Measurements from ENCODE around the gene CANX. TPM values are rescaled to one million over a fixed set of nuclear protein-coding genes. Genes with fewer than 3 reads are reported as not detected.
"Not testable (repeated sequence)": the region's sequence is repeated elsewhere in the genome, so short reads cannot be mapped to it uniquely, and the experiment has no call there.

CANX gene, protein sequence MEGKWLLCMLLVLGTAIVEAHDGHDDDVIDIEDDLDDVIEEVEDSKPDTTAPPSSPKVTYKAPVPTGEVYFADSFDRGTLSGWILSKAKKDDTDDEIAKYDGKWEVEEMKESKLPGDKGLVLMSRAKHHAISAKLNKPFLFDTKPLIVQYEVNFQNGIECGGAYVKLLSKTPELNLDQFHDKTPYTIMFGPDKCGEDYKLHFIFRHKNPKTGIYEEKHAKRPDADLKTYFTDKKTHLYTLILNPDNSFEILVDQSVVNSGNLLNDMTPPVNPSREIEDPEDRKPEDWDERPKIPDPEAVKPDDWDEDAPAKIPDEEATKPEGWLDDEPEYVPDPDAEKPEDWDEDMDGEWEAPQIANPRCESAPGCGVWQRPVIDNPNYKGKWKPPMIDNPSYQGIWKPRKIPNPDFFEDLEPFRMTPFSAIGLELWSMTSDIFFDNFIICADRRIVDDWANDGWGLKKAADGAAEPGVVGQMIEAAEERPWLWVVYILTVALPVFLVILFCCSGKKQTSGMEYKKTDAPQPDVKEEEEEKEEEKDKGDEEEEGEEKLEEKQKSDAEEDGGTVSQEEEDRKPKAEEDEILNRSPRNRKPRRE
- total RNA-seq (2014; rRNA removed; shearing (Covaris generic)) (164 and 256 TPM in 2 replicates), total RNA-seq (2022) (412 and 451 TPM in 2 replicates), Bru-seq, nascent RNA (percentile 93 among the genes with signal in this experiment), BruChase-seq, experiment 1, labeled RNA remaining after a 6-hour chase (percentile 99 among the genes with signal in this experiment), BruChase-seq, experiment 2, labeled RNA remaining after a 2-hour chase (percentile 98 among the genes with signal in this experiment)
- long read RNA-seq, full-length matches to known transcripts = 546 of 676 reads
- long read RNA-seq, partial matches to known transcripts = 106 of 676 reads
- long read RNA-seq, other reads (novel, unspliced or antisense) = 24 of 676 reads

DNA sequence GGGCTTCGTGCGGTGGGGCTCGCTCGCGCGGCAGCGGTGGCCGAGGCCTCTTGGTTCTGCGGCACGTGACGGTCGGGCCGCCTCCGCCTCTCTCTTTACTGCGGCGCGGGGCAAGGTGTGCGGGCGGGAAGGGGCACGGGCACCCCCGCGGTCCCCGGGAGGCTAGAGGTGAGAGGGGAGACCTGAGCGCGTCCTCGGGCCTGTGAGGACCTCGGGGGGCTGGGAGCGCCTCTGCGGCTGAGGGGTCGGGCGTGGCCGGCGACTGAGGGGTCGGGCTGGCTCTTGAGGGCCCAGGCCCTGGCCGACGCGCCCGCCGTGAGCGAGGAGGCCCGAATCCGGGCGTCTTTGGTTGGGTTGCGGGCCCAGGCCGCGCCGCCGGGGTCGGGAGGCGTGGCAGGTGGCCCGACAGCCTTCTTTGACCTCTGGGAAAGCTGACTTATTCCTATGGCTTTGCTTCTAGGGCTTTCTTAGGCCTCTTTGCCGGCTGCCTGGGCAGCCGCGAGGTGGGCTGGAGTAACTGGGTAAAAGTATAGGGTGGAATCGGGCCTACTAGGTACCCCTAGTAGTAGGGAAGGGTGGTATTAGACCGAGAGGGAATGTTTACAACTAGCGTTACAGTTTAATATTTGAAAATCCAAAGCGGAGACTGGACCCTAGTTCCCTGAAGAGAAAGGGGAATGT is at the start of gene CANX:
CANX (plus strand) TSS at position 33 of the 681 bp plus-strand sequence. CDS start 6,715 bp downstream, outside the sequence.
- BruUV-seq (replicated peaks) = no TSS peak
- intact Hi-C loops (cut with micrococcal nuclease; ENCODE audit: unreplicated experiment) = loop anchor here (1.0 kb wide), 2 partner anchors 21 to 33 kb away; partner anchors contain the start of gene MAML1

DNA sequence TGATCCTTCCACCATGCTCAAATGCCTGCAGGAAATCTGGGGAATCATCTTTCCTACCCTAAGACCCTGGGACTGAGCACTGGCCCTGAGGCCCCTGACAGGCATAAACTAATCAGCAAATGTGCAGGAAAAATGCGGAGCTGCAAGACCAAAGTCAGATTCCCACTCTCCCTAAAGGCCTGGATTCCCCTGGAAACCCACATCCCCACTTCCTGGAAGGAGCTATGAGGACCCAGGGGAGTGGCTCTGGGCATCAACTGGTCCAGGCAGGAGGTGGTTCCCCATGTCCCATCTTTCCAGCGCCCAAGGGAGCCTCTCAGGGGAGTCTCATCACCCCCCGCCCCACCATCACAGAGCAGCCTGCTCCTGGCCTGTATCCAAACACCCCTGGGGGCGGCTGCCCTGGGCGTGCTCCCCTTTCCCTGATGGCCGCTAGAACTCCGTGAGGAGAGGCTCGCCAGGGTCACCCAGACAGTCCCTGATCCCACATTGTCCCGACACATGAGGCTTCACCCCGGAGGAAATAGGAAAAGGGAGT is 49.5 kb upstream of the CANX start:
- not testable (repeated sequence) for BruUV-seq (replicated peaks)

More for the DNA sequence above, at the start of gene CANX:
- peaks cover 24% of the 10 kb centered on the region for H3K4me1 ChIP-seq (ENCODE audit: insufficient read depth, low read length, poor library complexity, severe bottlenecking)
- DNase-seq (ENCODE audit: low spot score) = no peak
- peak within 1 kb of the TSS; percentile 96 for H3K4me2 ChIP-seq (ENCODE audit: low read length)
- peak within 1 kb of the TSS; percentile 78 for H3K27ac ChIP-seq (ENCODE audit: low read depth, low read length, poor library complexity, severe bottlenecking)
- H3K79me2 ChIP-seq (ENCODE audit: insufficient read depth, low read depth, low read length) = peaks cover 53% of the 10 kb centered on the region
- H3K36me3 ChIP-seq (ENCODE audit: insufficient read depth, low read length) = peaks cover 49% of the 10 kb centered on the region
- H3K9me3 ChIP-seq (ENCODE audit: low read length) = peaks cover 4% of the 10 kb centered on the region; the same call in 1 of the 2 replicates
- CTCF ChIA-PET (ENCODE audit: unreplicated experiment) = no interaction called here
- no peaks in the 10 kb centered on the region for H3K9me2 ChIP-seq (ENCODE audit: insufficient read depth, low read length)
- H3K4me3 ChIP-seq (ENCODE audit: low read depth, low read length, poor library complexity, severe bottlenecking) = peak within 1 kb of the TSS; percentile 82
- TF ChIP-seq, protein P1, sequence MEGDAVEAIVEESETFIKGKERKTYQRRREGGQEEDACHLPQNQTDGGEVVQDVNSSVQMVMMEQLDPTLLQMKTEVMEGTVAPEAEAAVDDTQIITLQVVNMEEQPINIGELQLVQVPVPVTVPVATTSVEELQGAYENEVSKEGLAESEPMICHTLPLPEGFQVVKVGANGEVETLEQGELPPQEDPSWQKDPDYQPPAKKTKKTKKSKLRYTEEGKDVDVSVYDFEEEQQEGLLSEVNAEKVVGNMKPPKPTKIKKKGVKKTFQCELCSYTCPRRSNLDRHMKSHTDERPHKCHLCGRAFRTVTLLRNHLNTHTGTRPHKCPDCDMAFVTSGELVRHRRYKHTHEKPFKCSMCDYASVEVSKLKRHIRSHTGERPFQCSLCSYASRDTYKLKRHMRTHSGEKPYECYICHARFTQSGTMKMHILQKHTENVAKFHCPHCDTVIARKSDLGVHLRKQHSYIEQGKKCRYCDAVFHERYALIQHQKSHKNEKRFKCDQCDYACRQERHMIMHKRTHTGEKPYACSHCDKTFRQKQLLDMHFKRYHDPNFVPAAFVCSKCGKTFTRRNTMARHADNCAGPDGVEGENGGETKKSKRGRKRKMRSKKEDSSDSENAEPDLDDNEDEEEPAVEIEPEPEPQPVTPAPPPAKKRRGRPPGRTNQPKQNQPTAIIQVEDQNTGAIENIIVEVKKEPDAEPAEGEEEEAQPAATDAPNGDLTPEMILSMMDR (conservative IDR thresholded peaks at IDR 0.05; ENCODE audit: low read length) = no peak
- TF ChIP-seq EZH2phosphoT487 (IDR thresholded peaks at IDR 0.05; ENCODE audit: borderline replicate concordance, low read depth, low read length) = no peak
- H2AFZ ChIP-seq (ENCODE audit: low read length) = peak within 1 kb of the TSS; percentile 82
- H4K20me1 ChIP-seq (ENCODE audit: insufficient read depth, low read length) = peaks cover 8% of the 10 kb centered on the region; the same call in 1 of the 2 replicates
- POLR2A ChIA-PET = interaction anchor here (0.7 to 1.5 kb wide), 2 partner anchors 14 to 22 kb away, joined by 3 to 6 read pairs; no protein-coding TSS in a partner anchor

DNA sequence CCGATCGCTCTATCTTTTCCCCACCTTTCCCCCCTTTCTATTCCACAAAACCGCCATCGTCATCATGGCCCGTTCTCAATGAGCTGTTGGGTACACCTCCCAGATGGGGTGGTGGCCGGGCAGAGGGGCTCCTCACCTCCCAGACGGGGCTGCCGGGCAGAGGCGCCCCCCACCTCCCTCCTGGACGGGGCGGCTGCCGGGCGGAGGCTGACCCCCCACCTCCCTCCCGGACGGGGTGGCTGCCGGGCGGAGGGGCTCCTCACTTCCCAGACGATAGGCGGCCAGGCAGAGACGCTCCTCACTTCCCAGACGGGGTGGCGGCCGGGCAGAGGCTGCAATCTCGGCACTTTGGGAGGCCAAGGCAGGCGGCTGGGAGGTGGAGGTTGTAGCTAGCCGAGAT is 48.5 kb upstream of the CANX start:
- H3K4me2 ChIP-seq (ENCODE audit: low read length); BruUV-seq (replicated peaks); H3K79me2 ChIP-seq (ENCODE audit: insufficient read depth, low read depth, low read length); H3K4me3 ChIP-seq (ENCODE audit: low read depth, low read length, poor library complexity, severe bottlenecking); H3K9me2 ChIP-seq (ENCODE audit: insufficient read depth, low read length); H4K20me1 ChIP-seq (ENCODE audit: insufficient read depth, low read length); H3K36me3 ChIP-seq (ENCODE audit: insufficient read depth, low read length); DNase-seq (ENCODE audit: low spot score); H3K4me1 ChIP-seq (ENCODE audit: insufficient read depth, low read length, poor library complexity, severe bottlenecking); H3K9me3 ChIP-seq (ENCODE audit: low read length); intact Hi-C loops (cut with micrococcal nuclease; ENCODE audit: unreplicated experiment); H3K27ac ChIP-seq (ENCODE audit: low read depth, low read length, poor library complexity, severe bottlenecking); H2AFZ ChIP-seq (ENCODE audit: low read length): not testable (repeated sequence)
- ChIA-PET CTCF (ENCODE audit: unreplicated experiment) (interaction anchor here (0.6 kb wide), 1 partner anchor 27 kb away, joined by 3 read pairs; the partner anchor contains the start of gene HNRNPH1), POLR2A (interaction anchor here (0.7 kb wide), 1 partner anchor 67 kb away, joined by 4 read pairs; no protein-coding TSS in a partner anchor)

More for the DNA sequence above, 49.5 kb upstream of the CANX start:
- H3K4me1 ChIP-seq (ENCODE audit: insufficient read depth, low read length, poor library complexity, severe bottlenecking); intact Hi-C loops (cut with micrococcal nuclease; ENCODE audit: unreplicated experiment); H2AFZ ChIP-seq (ENCODE audit: low read length); H3K36me3 ChIP-seq (ENCODE audit: insufficient read depth, low read length); H3K4me2 ChIP-seq (ENCODE audit: low read length); H3K9me3 ChIP-seq (ENCODE audit: low read length); H4K20me1 ChIP-seq (ENCODE audit: insufficient read depth, low read length); H3K9me2 ChIP-seq (ENCODE audit: insufficient read depth, low read length); POLR2A ChIA-PET; DNase-seq (ENCODE audit: low spot score); CTCF ChIA-PET (ENCODE audit: unreplicated experiment); H3K27ac ChIP-seq (ENCODE audit: low read depth, low read length, poor library complexity, severe bottlenecking); H3K79me2 ChIP-seq (ENCODE audit: insufficient read depth, low read depth, low read length); H3K4me3 ChIP-seq (ENCODE audit: low read depth, low read length, poor library complexity, severe bottlenecking): not testable (repeated sequence)

DNA sequence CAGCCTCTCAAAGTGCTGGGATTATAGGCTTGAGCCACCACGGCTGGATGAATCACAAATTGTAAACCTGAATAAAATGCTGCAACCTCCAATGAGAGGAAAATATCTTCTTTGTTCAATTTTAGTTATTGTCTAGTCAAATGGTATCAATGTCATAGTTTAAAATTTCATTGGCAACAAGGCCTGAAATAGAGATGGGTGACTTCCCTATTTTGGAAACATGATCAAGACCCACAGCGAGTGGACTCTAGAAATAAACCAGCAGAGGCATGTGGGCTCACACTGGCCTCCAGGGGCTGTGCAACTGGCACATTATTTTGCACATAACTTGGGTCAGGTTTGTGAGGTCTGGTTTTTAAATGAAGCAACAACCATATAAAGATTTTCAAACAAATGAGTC is 45.6 kb upstream of the CANX start:
- H3K9me3 ChIP-seq (ENCODE audit: low read length); DNase-seq (ENCODE audit: low spot score); H3K4me2 ChIP-seq (ENCODE audit: low read length); H3K4me1 ChIP-seq (ENCODE audit: insufficient read depth, low read length, poor library complexity, severe bottlenecking); H3K79me2 ChIP-seq (ENCODE audit: insufficient read depth, low read depth, low read length); H3K36me3 ChIP-seq (ENCODE audit: insufficient read depth, low read length); H3K27ac ChIP-seq (ENCODE audit: low read depth, low read length, poor library complexity, severe bottlenecking); CTCF ChIA-PET (ENCODE audit: unreplicated experiment); H2AFZ ChIP-seq (ENCODE audit: low read length); H4K20me1 ChIP-seq (ENCODE audit: insufficient read depth, low read length); H3K9me2 ChIP-seq (ENCODE audit: insufficient read depth, low read length); BruUV-seq (replicated peaks); POLR2A ChIA-PET; intact Hi-C loops (cut with micrococcal nuclease; ENCODE audit: unreplicated experiment); H3K4me3 ChIP-seq (ENCODE audit: low read depth, low read length, poor library complexity, severe bottlenecking): not testable (repeated sequence)
